ENCODE measurements around the gene ZNF32.
A peak's percentile ranks its signal among the peaks of the same experiment; 100 is the strongest.

Gene ZNF32, protein sequence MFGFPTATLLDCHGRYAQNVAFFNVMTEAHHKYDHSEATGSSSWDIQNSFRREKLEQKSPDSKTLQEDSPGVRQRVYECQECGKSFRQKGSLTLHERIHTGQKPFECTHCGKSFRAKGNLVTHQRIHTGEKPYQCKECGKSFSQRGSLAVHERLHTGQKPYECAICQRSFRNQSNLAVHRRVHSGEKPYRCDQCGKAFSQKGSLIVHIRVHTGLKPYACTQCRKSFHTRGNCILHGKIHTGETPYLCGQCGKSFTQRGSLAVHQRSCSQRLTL

DNA sequence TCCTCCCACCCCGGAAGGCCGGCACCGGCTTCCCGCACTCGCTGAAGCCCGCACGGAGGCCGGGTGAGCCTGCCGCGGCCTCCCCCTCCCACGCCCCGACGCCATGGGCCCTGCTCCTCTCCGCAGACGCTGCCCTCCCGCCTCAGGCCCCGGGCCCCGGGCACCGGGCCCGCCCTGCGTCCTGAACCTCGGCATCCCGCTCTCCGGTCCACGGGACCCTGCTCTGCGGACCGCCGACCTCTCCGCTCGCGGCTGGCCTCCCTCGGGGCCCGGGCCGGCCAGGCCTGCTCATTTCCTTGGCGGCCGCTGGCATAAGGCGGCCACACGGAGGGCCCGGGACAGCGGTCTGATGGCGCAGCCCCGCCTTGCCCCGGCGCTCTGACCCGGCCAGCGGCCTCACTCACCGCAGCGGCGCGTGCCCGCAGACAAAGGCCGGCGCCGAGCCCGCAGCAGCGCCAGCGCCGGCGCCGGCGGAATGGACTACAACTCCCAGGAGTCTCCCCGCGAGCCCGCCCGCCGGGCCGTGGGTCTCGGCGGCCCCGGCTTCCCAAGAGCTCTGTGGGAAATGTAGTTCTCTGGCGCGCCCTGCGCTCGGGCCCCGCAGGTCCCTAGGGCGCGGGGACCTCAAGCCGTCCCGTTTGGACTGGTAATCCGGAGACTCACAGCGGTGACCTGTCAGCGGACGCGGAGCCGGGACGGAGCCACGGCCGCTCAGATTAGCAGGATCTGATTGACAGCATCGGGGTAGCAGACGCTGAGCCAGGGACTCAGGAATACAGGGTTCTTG lies at the start of gene ZNF32:
ZNF32 (minus strand) TSS at position 484 of the 787 bp plus-strand sequence. CDS start 2,748 bp downstream, outside the sequence.
- peak; percentile 64 to 72 for DNase-seq (ENCODE audit: low read depth in 1 of 2, low spot score in 1 of 2)

DNA sequence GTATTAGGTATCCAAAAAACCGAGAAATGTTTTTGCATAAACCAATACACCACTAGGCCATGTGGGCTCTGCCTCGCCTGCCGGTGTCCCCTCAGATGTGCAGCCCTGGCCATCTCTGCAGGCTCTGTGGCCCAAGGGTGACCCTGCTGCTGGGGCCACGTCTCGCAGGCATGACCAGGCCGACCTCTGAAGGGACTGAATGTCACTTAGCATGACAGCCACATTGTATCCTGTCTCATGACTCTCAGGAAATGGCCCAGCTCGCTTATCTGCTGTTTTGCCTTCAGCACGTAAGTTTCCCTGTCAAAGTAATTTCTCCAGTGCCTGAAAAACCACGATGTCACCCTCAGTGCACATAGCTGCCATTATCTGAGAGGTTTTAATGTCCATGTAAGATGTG lies 49.5 kb upstream of the ZNF32 start:
- no peak for DNase-seq (ENCODE audit: low read depth in 1 of 2, low spot score in 1 of 2)

DNA sequence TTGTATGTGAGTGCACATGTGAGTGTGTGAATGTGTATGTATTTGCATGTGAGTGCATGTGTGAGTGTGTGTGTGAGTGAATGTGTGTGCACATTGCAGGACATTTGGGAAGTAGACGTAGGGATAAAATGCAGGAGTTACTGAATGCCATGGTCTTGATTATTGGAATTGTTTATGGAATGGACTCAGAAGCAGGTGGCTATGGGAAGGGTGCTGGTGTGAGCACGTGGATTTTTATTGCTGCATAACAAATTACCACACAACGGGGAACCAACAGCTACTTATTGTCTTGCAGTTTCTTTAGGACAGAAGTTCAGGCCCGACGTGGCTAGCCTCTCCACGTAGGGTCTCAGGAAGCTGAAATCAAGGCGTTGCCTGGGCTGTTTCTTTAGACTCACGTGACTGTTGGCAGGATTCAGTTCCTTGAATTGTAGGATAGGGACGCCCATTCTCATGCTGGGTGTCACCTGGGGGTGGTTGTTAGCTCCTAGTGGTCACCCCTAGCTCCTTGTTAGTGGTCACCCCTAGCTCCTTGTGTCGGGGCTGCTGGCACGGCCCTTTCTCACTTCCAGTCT lies 48.3 kb upstream of the ZNF32 start:
- DNase-seq (ENCODE audit: low read depth in 1 of 2, low spot score in 1 of 2) = no peak

DNA sequence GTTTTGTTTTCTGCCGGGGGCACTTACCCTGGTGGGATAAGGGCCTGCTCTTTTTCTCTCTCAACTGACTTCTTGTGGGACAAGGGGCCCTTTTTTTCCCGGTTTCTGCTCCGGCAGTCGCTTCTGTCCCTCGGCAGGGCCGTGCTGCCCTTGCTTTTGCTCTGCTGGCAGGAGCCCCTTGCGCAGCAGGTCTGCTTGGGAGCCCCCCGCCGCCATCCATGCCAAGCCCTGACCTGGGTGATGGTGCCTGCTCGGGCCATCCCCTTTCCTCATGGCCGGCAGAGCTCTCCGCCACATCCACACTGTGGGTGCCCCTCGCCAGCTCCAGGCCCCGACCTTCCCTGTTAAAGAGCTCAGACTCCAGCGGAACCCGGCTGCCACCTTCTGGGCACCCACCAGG lies 47.0 kb upstream of the ZNF32 start:
- DNase-seq (ENCODE audit: low read depth in 1 of 2, low spot score in 1 of 2) = no peak

DNA sequence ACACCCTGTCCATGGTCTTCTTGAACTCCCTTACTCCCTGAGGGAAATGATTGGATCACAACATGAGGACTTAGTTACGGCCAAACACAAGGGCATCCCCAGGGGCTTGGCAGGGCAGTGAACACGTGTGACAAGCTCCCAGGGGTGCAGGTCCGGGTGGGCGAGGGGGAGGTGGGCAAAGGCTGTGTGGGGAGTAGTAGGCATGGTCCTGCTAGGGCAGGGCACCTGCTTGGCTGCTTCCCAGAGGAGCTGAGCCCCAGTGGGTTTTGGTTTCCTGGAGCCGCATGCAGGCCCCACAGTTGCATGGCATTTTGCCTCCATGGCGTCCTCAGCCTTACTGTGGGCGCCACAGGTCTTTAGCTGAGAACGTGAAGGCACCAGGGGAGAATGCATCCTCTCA lies 46.6 kb upstream of the ZNF32 start:
- no peak for DNase-seq (ENCODE audit: low read depth in 1 of 2, low spot score in 1 of 2)

DNA sequence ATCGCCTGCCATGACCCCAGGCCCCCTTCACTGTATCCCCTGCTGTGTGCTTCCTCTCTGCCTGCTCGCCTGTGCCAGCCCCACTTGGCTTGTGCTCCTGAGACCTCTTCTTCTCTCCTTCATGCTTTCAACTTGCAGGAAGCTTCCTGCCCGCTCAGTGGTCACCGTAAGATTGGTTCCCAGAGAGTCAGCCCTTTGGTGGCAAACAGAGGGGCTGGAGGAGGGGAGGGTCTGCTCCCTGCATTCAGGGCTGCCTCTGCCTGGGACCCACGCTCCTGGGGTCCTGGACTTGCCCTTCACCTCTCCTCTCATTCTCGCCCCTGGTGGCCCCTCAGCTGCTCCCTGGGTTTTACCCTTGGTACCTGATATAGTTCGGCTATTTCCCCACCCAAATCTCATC lies 45.8 kb upstream of the ZNF32 start:
- no peak for DNase-seq (ENCODE audit: low read depth in 1 of 2, low spot score in 1 of 2)

DNA sequence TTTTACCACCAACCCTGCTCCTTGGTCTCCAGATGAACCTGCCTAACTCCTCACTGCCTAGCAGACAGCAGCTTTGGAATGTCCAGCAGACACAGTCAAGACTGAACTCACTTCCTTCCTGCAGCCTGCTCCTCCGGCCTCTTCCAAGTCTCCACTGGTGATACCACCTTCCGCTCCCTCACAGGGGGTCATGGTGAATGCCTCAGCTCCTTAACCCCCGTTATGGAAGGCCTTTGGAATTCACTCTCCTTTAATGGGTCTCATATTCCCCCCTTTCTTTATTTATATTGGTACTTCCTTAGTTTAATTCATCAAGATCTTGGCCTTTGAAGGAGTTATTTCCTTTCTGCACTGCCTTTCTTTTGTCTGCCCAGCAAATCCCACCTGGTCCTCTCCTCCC lies 44.9 kb upstream of the ZNF32 start:
- no peak for DNase-seq (ENCODE audit: low read depth in 1 of 2, low spot score in 1 of 2)

DNA sequence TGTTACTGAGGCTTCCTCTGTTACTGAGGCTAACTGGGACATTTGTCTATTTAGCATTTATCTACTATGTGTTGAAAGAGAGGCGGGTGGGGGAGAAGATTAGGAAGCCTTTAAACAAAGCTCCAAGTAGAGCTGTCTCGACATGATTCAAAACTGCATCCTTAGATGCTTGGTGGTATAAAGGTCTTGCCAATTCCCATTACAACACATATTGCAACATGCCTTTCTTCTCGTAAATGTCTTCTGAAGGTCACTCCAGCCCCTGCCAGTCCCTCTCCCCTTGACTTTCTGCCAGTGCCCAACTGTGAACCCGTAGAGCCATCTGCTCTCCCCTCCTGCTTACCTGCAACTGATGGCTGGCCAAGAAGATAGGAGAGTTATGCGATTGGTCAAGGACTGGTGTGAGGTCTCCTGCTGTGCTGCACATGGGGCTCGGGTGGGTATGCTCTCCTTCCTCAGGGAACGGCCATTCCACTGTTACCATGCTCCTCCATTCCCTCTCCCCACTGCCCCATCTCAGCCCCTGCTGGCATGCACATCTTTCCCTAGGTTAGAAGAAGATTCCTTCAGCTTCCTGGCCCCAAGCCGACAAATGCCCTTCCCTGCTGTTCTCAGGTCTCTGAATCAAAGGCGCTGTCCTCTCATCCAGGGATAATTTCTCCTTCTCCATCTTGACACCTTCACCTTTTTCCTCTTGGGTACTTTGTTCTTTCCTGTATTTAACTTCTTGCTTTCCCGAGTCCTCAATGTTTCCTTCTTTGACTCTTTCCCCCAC lies 43.6 kb upstream of the ZNF32 start:
- DNase-seq (ENCODE audit: low read depth in 1 of 2, low spot score in 1 of 2) = no peak

DNA sequence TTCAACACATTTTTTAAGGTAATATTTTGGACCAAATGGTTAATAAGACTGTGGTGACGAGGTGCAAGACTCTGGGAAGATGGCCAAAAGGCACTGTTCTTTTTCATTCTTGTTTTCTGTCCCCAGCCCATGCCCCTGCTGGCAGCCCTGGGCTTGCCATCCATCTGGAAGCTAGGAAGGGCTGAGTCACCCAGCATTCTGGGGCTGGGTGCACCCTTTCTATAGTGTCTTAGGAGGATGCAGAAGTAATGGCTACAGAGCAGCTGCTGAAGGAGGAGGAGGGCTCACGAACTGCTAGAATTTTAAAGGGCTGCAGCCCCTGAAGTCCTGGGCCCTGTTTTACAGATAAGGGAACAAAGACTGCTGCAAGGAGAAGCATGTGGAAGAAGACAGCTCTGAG lies 42.8 kb upstream of the ZNF32 start:
- no peak for DNase-seq (ENCODE audit: low read depth in 1 of 2, low spot score in 1 of 2)

DNA sequence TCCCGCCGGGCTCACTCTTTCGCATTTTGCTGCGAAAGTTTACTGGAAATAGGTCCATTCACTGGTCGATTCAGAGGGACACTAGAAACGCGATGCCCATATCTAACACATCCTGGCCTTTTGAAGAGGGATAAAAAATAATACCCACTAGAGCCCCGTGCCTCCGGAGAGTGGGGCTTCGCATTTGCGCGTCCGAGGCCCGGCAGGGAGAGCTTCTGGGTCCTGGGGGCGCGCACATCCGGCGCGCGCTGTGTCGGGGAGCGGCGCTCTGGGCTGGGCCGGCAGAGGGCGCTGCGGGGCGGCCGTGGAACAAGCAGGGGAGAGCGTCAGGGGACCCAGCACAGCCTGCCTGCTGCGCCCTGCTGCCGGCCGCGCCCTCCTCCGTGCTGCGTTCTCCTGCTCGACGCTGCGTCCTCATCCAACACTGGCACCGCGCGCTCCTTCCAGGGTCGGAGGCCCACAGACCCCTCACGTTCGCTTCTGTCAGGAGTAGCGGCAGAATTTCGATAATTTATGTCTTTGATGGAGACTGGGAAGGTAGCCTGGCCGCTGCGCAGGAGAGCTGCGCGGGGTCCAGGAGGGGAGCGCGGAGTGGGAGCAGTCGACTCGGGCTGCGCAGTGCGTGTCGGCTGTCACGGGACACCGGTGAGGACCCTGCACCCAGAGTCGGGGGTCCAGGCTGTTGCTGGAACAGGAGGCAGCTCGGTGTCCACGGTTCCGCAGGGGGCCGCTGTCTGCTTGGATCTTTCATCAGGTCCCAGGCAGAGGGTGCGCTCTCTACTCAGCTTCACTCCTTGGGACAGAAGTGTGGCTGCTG lies 41.5 kb upstream of the ZNF32 start:
- peak; percentile 66 to 82 for DNase-seq (ENCODE audit: low read depth in 1 of 2, low spot score in 1 of 2)

DNA sequence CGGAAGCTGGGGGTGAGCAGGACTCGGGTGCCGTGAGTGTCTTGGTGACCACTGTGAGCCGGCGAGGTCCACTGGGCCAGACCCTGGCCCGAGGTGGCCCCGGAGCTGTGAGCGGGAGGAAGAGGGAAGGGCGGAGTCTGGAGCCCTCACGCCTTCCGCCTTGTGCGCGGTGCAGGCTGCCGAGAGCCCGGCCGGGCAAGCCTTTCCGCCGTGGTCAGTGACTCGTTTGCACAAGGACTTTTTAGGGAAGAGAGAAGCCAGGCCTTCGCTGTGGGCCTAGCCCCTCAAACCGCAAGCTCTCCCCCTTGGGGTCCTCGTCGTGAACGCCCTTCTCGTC lies 40.9 kb upstream of the ZNF32 start:
- DNase-seq (ENCODE audit: low read depth in 1 of 2, low spot score in 1 of 2) = peak in 1 of 2 donors; percentile 6

DNA sequence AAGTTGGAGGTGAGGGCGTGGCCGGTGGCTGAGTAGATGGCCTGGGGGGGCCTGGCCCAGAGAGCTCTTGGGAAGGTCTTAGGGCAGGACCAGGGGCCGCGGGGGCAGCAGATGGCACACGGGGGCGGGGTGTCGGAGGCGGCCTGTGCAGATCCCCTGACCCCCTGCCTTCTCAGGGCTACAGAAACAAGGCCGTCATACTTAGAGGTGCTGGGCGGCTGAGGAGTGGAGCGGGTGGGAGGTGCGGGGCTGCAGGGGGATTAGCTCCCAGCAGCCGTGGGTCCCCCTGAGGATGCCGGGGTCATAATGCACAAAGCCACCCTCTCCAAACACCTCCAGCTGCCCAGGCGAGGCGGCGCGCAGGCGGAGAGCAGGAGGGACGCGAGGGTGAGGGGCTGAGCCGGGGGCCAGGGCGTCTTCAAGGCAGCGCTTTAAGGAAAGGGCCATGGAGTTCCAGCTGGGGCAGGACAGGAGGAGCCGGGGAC lies 40.4 kb upstream of the ZNF32 start:
- DNase-seq (ENCODE audit: low read depth in 1 of 2, low spot score in 1 of 2) = no peak

DNA sequence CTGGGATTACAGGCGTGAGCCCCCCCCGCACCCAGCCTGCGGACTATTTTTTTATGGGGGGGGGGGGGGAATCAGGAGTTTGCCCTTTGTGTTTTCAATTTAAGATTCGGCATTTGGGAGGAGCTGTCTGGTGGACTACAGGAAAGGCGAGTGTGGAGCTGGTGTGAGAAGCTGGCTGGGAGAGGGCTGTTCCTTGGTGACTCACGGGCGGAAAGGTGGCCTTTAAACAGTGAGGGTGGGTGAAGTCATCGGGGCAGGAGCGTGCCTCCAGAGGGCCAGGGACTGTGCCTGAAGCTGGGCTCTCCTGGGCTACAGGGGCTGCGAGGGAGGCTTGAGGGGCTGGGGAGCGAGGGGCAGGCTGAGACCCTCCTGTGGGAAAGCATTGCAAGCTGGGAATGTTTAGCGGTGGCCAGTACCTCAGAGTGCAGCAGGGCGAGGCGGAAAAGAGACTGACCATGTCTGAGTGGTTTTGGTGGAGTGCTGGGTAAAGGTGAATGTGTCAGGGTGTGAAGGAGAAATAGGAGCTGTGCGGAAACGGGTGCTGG lies 39.7 kb upstream of the ZNF32 start:
- no peak for DNase-seq (ENCODE audit: low read depth in 1 of 2, low spot score in 1 of 2)

DNA sequence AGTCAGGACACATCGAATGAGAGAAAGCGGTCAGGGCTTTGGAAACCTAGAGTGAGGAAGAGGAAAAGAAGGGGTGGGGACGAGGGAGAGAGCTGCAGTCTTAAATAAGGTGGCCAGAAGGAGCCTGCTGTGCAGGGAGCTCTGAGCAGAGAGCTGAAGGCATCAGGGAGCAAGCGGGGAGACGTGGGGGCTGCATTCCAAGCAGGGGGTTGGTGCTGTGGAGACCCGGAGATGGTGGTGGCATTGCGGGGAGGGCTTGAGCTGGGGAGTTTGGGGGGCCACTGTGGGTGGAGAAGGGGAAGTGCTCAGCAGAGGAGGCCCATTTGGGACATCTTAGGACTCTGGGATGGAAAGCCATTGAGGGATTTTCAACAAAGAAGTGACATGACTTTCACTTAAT lies 38.7 kb upstream of the ZNF32 start:
- no peak for DNase-seq (ENCODE audit: low read depth in 1 of 2, low spot score in 1 of 2)

DNA sequence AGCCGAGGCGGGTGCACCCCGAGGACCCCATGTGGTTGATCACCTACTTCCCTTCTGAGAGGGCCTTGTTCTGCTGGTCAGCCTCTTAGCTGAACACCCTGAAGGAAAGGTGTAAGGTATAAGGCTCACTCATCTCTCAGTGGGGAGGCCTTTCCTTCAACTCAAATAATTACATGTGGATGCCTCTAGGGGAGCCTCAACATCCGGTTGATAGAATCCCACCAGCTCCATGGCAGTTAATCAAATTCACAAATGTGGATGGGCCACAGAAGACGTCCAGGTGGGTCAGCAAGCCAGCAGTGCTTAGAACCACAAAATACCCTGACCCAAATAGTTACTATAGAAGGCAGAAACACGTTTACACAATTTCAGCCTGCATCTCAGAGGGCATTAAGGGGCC lies 37.7 kb upstream of the ZNF32 start:
- DNase-seq (ENCODE audit: low read depth in 1 of 2, low spot score in 1 of 2) = no peak

DNA sequence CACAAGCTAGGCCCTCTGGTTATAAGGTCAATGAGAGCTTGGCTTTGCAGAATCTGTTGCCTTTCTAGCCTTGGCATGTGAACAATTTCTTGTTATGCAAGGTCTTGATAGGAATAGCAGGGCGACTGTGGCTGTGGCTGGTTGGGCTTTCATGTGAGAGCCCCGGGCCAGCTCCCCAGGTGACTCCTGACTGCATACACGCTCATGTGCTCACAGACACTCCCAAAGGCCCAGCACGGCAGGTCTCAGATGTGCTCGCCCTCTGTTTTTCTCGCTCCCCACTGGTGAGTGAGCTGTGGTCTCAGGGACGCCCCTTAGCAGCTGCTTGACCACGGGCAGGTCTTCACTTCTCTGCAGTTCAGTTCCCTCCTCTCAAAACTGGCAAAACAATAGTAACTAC lies 37.1 kb upstream of the ZNF32 start:
- no peak for DNase-seq (ENCODE audit: low read depth in 1 of 2, low spot score in 1 of 2)

DNA sequence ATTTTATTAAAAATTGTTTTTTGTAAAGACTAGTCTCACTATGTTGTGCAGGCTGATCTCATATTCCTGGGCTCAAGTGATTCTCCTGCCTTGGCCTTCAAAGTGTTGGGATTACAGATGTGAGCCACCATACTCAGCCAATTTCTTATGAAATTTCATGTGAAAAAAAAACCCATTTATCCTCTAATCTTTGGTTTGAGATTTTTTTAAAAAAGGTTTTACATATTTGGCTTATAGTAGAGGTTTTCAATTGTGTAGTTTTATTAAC lies 35.5 kb upstream of the ZNF32 start:
- no peak for DNase-seq (ENCODE audit: low read depth in 1 of 2, low spot score in 1 of 2)

DNA sequence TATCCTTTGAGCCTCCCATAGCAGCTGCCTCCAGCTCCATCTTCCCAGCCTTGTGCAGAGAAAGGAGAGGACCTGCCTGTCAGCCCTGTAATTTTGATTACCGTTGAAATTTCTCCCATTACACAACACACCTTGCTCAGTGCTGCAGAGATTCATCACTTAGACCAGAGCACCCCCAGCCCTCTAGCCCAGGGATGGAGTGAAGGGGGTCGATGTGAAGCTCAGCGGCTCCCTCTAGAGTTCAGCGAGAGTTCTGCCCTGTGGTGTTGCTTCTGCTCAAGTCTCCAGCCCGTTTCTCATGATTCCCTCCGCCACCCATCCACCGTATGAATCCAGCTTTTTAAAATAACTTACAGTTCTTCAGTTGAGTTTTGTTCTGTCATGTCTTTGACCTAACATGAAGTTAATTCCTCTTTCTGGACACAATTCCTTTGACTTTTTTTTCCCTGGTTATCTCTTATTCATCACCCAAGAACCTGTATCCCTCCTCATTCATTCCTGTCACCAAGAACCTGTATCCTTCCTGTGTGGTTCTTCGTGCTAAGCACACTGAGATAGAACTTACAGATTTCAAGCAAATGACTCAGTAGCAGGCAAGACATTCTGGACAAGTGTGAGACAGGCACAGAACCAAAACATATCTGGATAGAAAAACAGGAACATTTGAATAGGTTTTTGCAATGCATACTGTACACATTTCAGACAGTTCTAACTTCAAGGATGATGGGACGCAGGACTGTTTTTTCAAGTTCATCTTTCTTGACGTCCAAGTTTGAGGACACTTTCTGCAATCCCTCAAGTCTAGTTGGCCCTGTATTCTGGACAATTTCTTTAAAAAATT lies 35.0 kb upstream of the ZNF32 start:
- no peak for DNase-seq (ENCODE audit: low read depth in 1 of 2, low spot score in 1 of 2)

DNA sequence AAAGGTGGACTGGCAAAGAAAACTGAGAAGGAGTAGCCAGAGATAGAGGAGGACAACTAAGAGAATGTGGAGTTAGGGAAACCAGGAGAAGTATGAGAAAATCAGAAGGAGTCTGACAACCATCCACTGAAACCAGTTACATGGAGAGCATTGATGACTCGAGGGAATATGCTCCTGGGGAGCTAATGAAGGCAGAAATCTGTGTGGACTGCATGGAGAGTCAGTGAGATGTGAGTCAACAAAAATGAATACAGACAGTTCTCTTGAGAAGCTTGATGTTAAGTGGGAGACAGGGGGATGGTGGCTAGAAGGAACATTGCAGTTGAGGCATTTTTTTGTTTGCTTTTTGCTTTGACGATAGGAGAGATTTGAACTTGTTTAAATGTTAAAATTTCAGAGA lies 34.3 kb upstream of the ZNF32 start:
- no peak for DNase-seq (ENCODE audit: low read depth in 1 of 2, low spot score in 1 of 2)

DNA sequence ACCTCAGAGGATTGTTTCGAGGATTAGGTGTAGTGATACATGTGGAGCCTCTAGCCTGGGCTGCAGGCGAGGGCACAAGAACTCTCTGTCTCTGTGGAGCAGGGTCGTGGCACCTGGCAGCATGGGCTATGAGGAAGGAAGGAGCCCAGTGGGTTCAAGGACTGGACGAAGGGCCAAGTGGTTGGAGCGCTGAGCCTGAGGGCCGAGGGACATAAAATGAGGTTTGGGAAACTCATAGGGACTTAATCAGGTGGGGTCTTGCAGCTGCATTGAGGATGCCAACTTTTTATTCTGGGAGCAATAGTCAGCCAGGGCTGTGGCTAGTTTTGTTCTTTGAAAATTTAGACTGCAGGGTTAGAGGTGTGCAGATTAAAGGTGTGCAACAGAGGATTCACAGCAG lies 33.0 kb upstream of the ZNF32 start:
- no peak for DNase-seq (ENCODE audit: low read depth in 1 of 2, low spot score in 1 of 2)
